GM21786 (cell line): ENCODE results near the gene CPNE5.
"Not testable (repeated sequence)": the region's sequence is repeated elsewhere in the genome, so short reads cannot be mapped to it uniquely, and the experiment has no call there.

Experiments
- ATAC-seq: cut with Tn5 transposase; IDR thresholded peaks from one replicate; pipeline ENCODE4 v1.9.1; 2021; ENCODE audit not compliant: unreplicated experiment

CPNE5 gene

GRCh38 chr6:36729161-36729524 lies 110.1 kb downstream of the CPNE5 start:
- no peak for ATAC-seq

GRCh38 chr6:36728289-36729160 lies 110.7 kb downstream of the CPNE5 start:
- ATAC-seq, result no peak

GRCh38 chr6:36727505-36728021 lies 111.7 kb downstream of the CPNE5 start:
- ATAC-seq, result no peak

GRCh38 chr6:36725581-36725980 lies 113.7 kb downstream of the CPNE5 start:
- no peak for ATAC-seq

- no peak for ATAC-seq
Measured at GRCh38 chr6:36724514-36725390, 114.5 kb downstream of the CPNE5 start.

GRCh38 chr6:36723992-36724391 lies 115.3 kb downstream of the CPNE5 start:
- not testable (repeated sequence) for ATAC-seq

GRCh38 chr6:36722879-36723278 lies 116.4 kb downstream of the CPNE5 start:
- no peak for ATAC-seq

- ATAC-seq, result no peak
Measured at GRCh38 chr6:36722365-36722764, 116.9 kb downstream of the CPNE5 start.

GRCh38 chr6:36721369-36722140 lies 117.7 kb downstream of the CPNE5 start:
- ATAC-seq, result no peak

GRCh38 chr6:36720251-36721141 lies 118.7 kb downstream of the CPNE5 start:
- ATAC-seq, result no peak

- no peak for ATAC-seq
Measured at GRCh38 chr6:36719126-36719525, 120.1 kb downstream of the CPNE5 start.

- no peak for ATAC-seq
Measured at GRCh38 chr6:36718560-36718959, 120.7 kb downstream of the CPNE5 start.

- ATAC-seq, result no peak
Measured at GRCh38 chr6:36717871-36718540, 121.2 kb downstream of the CPNE5 start.

- no peak for ATAC-seq
Measured at GRCh38 chr6:36717231-36717825, 121.9 kb downstream of the CPNE5 start.

GRCh38 chr6:36716476-36717093 lies 122.7 kb downstream of the CPNE5 start:
- no peak for ATAC-seq

GRCh38 chr6:36715469-36715868 lies 123.8 kb downstream of the CPNE5 start:
- ATAC-seq, result no peak

GRCh38 chr6:36714511-36714910 lies 124.7 kb downstream of the CPNE5 start:
- no peak for ATAC-seq

GRCh38 chr6:36713846-36714245 lies 125.4 kb downstream of the CPNE5 start:
- no peak for ATAC-seq

- ATAC-seq, result no peak
Measured at GRCh38 chr6:36712816-36713215, 126.4 kb downstream of the CPNE5 start.
